ENCODE measurements around the gene CCDC200. TPM values are rescaled to one million over a fixed set of nuclear protein-coding genes. Genes with fewer than 3 reads are reported as not detected.

CCDC200 gene
- total RNA-seq, 2 donors from 2014 or later: not detected

GRCh38 chr17:43217614-43218087 lies 10.8 kb downstream of the CCDC200 start:
- Histone ChIP-seq H3K4me1 (no peaks in the 10 kb centered on the region), H3K27me3 (no peaks in the 10 kb centered on the region), H3K4me3 (no peak overlapping the region), H3K9ac (ENCODE audit: low read depth in 2 of 2, low read length in 2 of 2) (no peak overlapping the region), H3K36me3 (no peaks in the 10 kb centered on the region), H3K27ac (no peak overlapping the region), H3K9me3 (no peaks in the 10 kb centered on the region)
- no peak for DNase-seq
- intact Hi-C loops (cut with DNase I): no loop called here
- no peak for TF ChIP-seq CTCF (IDR thresholded peaks at IDR 0.05)

- no peak overlapping the region for H3K9ac ChIP-seq (ENCODE audit: low read depth in 2 of 2, low read length in 2 of 2)
Measured at GRCh38 chr17:43216762-43217613, 11.4 kb downstream of the CCDC200 start.

GRCh38 chr17:43216369-43216761 lies 12.1 kb downstream of the CCDC200 start:
- Histone ChIP-seq H3K27ac (no peak overlapping the region), H3K9ac (ENCODE audit: low read depth in 2 of 2, low read length in 2 of 2) (no peak overlapping the region)

More at GRCh38 chr17:43216762-43217613, 11.4 kb downstream of the CCDC200 start:
- no peak for DNase-seq
- Histone ChIP-seq H3K4me3 (no peak overlapping the region), H3K4me1 (no peaks in the 10 kb centered on the region), H3K36me3 (no peaks in the 10 kb centered on the region), H3K27ac (no peak overlapping the region), H3K9me3 (no peaks in the 10 kb centered on the region), H3K27me3 (no peaks in the 10 kb centered on the region)
- no peak for TF ChIP-seq CTCF (IDR thresholded peaks at IDR 0.05)
- intact Hi-C loops (cut with DNase I): no loop called here

GRCh38 chr17:43215341-43215740 lies 13.1 kb downstream of the CCDC200 start:
- intact Hi-C loops (cut with DNase I): no loop called here
- H3K4me1 ChIP-seq: peaks cover 8% of the 10 kb centered on the region
- no peak overlapping the region for H3K27ac ChIP-seq
- TF ChIP-seq CTCF (IDR thresholded peaks at IDR 0.05): no peak
- no peak overlapping the region for H3K9ac ChIP-seq (ENCODE audit: low read depth in 2 of 2, low read length in 2 of 2)
- H3K9me3 ChIP-seq: no peaks in the 10 kb centered on the region
- H3K4me3 ChIP-seq: no peak overlapping the region
- no peaks in the 10 kb centered on the region for H3K27me3 ChIP-seq
- no peak for DNase-seq
- H3K36me3 ChIP-seq: no peaks in the 10 kb centered on the region

More at GRCh38 chr17:43216369-43216761, 12.1 kb downstream of the CCDC200 start:
- intact Hi-C loops (cut with DNase I): no loop called here
- DNase-seq: no peak
- H3K4me1 ChIP-seq: no peaks in the 10 kb centered on the region
- no peaks in the 10 kb centered on the region for H3K27me3 ChIP-seq
- TF ChIP-seq CTCF (IDR thresholded peaks at IDR 0.05): no peak
- no peaks in the 10 kb centered on the region for H3K9me3 ChIP-seq
- no peak overlapping the region for H3K4me3 ChIP-seq
- H3K36me3 ChIP-seq: no peaks in the 10 kb centered on the region

GRCh38 chr17:43213545-43213944 lies 14.9 kb downstream of the CCDC200 start:
- DNase-seq: peak; percentile 24
- H3K4me3 ChIP-seq: no peak overlapping the region
- no peak overlapping the region for H3K27ac ChIP-seq
- no peak for TF ChIP-seq CTCF (IDR thresholded peaks at IDR 0.05)
- peaks cover 11% of the 10 kb centered on the region for H3K4me1 ChIP-seq
- H3K36me3 ChIP-seq: no peaks in the 10 kb centered on the region
- H3K9ac ChIP-seq (ENCODE audit: low read depth in 2 of 2, low read length in 2 of 2): peak overlapping the region; percentile 9 to 12
- no peaks in the 10 kb centered on the region for H3K27me3 ChIP-seq
- H3K9me3 ChIP-seq: no peaks in the 10 kb centered on the region
- intact Hi-C loops (cut with DNase I): no loop called here

Data from colonic mucosa (tissue), 4 donors.